Left hindlimb (tissue), 1 donor: ENCODE measurements around the gene RHCE.
"Not testable (repeated sequence)": the region's sequence is repeated elsewhere in the genome, so short reads cannot be mapped to it uniquely, and the experiment has no call there.

Source experiments
- DNase-seq: peaks from one replicate; pipeline ENCODE4 v3.0.0-alpha.2; 2018

Gene RHCE

DNA sequence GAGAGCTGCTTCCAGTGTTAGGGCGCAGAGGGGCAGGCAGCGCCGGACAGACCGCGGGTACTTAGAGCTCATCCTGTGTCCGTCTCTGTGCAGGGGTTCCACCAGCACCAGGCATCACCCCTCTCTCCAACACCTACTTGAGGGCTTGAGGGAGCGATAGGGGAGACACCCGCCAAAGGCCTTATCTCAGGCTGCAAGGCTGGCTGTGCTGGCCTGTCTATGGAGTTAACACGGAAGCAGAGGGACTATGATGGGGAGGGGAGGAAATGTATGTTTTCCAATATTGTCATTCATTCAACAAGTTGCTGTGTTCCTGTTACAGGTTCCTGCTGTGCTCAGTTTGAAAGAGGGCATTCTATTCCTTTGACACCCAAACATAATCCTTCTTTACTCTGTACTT is at the start of gene RHCE:
RHCE (minus strand) TSS at position 111 of the 400 bp plus-strand sequence; CDS start at position 72, 39 bp downstream.
- DNase-seq, result not testable (repeated sequence)

DNA sequence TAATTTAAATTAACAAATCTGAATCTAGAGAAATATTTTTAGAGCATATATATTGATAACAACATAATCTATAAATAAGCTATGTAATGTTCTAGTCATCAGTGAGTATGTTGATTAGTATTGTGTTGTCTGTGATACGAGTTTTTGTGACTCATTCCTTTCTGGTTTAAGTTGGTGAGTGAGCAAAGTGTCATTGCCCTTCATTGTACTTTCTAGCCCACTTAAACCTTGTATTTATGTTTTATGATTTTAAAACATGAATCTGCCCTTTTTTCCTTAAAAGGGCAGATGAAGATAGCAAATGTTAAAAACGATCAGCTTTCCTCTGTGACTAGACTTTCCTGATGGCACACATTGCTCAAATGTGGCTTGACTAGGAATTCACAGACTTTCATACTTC is 48.6 kb upstream of the RHCE start:
- DNase-seq, result no peak

DNA sequence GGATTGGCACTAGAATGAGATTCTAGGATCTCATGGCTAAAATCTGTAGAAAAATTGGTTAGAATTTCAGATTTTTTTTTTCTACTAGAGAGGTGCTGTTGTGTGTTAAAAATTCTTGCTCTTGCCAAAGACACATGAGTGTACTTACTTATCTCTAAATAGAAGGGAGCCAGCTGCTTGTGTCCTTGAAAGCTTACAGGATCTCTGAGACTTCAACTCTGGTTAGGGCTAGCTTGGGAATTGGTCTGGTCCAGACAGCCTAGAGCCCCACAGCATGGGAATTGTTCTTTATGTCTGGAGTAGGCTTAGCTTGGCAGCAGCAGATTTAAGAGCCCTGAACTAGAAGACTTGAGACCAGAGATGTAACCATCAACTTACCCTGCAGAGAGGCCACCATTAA is 47.4 kb upstream of the RHCE start:
- DNase-seq, result no peak

DNA sequence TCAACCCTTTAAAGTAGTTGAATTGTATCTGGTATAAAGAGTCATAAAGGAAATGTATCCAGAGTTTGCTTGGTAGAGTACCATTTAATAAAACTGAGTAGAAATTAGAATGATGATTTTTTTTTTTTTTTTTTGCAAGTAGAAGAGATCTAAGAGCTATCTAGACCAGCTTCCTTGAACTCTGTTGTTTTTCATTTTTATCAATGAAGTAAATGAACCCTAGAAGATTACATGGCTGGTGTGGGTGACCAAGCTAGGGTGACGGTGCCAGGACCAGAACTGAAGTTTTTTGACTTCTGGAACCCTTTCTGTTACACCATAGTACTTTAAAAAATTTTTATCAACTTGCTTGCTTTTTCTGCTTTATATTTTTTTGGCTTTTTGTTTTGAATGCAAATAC is 47.0 kb upstream of the RHCE start:
- no peak for DNase-seq

DNA sequence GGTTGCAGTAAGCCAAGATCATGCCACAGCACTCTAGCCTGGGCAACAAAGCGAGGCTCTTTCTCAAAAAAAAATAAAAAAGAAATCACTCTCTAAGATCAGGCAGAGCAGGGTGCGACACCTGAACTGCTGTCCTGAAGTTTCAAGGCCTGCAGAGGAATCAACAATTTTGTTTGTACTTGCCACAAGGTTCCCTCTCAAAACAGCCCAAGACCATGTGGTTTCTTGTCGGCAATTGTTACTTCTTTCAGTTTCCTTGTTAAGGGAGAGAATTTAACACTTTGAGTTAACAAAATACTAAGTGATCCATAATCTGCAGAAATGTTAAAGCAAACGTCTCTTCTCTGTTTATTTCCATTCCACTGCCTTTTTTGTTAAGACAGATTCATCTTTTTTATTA is 46.6 kb upstream of the RHCE start:
- no peak for DNase-seq

DNA sequence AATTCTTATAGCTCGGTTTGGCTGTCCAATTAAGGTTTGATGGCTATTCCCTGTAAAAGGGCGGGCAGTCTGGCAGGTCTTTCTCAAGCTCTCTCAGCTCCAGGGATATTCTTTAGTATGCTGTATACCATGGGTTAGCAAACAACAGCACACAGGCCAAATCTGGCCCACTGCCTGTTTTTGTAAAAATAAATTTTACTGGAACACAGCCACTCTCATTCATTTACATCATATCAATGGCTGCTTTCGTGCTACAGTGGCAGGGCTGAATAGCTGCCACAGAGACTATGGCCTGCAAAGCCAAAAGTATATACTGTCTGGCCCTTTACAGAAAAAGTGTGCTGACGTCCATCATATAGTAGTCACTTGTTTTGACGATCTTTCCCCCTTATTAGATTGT is 42.1 kb upstream of the RHCE start:
- no peak for DNase-seq

DNA sequence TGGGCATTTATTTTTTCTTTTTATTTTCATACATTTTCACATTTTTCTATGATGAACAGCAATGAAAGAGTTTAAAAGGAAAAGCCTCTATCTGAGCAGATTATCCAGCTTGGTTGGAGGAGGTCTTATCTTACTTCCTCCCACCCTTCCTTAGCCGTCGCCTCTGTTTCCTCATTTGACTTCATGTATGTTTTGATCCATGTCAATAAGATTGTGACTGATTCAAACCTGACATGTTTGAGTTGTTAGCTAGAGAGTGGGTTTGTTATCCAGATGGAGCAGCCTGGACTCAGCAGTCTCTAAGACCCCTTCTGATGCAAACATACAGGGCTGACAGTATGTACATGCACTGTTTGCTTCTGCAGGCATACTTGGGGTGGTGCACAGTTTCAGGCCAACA is 41.2 kb upstream of the RHCE start:
- no peak for DNase-seq

DNA sequence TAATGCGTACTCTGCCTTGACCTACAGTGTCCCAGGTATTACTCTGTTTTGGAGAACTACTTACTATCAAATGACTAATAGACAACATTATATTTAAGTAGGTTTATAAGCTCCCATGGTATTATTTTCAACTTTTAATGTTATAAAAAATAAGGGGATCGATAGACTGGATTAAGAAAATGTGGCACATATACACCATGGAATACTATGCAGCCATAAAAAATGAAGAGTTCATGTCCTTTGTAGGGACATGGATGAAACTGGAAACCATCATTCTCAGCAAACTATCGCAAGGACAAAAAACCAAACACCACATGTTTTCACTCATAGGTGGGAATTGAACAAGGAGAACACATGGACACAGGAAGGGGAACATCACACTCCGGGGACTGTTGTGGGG is 40.2 kb upstream of the RHCE start:
- not testable (repeated sequence) for DNase-seq

DNA sequence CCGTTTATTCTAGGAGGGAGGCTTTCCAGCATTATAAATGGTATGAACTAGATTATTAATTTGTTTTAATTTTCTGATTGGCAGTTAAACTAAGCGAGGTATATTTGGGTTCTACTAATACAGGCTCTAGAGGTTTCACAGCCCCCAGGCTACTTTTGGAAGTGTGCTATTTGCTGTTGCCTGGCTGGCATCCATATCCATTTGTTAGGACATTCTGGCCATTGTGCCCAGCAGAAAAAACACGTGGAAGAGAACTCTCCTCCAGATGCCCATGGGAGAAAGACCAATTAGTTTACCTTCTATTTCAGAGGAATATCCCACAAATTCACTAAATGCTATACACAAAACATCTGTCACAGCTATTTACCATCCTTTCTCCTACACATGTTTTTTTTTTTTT is 39.4 kb upstream of the RHCE start:
- DNase-seq, result no peak

DNA sequence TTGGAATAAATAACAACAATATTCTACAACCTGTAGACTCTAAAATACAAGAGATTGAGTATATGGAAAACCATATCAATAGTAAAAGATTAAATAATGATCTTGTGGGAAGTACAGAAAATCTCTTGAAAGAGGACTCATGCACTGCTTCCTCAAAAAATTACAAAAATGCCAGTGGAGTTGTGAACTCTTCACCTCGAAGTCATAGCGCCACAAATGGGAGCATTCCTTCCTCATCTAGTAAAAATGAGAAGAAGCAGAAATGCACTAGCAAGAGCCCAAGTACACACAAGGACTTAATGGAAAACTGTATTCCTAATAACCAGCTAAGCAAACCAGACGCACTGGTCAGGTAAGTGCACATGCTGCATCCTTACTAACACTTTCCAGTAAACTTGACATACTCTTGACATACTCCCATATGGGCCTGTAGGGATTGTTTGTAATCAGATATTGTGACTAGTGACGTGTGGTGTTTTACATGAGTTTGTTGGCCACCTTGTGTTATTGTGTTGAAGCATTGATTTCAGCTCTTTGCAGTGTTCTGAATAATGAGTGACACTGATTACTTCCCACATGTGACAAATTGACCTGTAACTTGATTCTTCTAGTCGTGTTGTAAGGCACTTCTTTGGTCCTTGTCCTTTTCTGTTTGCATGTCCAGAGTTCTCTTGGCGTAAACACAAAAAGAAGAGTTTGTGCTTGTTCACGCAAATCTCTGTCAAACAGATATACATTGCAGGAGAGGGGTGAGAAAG is 38.1 kb upstream of the RHCE start:
- no peak for DNase-seq

DNA sequence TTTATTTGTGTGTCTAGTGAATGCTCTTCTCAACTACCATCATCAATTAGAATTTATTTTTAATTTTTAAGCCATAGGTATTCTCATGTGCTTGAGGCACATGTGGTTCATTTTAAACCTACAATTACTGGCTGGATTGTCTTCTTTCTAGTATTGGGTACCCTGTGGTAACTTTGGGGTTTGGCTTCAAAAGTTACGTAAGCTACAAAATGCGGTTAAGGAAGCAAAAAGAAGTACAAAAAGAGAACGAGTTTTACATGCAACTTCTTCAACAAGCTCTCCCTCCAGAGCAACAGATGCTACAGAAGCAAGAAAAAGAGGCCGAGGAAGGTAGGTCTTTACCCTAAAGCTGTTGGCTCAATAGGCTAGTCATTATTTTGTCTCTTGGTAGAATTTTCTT is 35.9 kb upstream of the RHCE start:
- DNase-seq, result no peak

DNA sequence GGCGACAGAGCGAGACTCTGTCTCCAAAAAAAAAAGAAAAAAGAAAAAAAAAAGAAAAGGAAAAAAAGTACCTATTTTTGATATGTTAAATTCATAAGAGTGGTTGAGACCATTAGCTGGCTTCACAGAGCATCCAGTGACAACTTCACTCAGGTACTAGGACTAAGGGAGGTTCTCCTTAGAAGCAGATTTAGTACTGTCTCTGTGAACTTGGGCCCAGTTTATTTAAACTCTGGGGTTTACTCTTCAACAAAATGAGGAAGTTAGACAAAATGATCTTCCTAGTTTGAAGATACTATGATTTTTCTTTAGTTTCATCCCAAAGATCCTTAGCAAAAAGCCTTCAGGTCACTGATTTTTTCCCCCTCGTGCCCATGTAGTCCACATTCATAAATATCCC is 31.3 kb upstream of the RHCE start:
- DNase-seq, result no peak

DNA sequence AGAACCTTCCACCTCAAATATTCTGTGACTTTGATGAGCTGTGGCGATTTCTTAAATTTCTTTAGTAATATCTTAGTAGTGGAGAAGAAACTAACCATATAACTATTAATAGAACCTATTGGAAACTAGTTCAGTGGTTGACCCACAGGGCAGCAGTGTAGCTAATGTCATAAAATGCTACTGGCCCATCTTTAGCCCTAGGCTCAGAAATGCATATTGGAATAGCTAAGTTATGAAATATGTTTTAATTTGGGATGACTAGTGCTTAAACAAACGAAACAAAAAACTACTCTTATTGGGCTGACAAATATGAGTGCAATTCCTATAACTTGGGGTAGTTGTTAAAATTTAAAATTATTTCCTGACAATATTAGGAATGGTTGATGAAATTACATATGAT is 30.3 kb upstream of the RHCE start:
- no peak for DNase-seq

DNA sequence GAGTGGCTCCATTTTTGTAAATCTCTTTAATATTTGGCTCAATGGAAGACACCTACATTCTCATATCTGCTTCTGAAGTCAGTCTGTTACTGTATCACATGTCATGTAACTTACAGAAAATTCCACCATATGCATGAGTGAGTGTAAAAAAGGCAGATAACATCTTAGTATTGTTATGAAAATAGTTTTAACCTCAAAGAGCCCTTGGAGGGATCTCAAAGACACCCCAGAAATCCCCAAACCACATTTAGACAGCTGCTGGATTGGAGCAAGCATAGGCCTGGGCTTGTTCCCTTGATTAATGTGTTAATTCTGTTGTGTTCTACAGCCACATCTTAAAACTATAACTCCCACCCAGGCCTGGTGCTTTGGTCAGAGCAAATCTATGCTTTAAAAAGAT is 26.9 kb upstream of the RHCE start:
- no peak for DNase-seq

DNA sequence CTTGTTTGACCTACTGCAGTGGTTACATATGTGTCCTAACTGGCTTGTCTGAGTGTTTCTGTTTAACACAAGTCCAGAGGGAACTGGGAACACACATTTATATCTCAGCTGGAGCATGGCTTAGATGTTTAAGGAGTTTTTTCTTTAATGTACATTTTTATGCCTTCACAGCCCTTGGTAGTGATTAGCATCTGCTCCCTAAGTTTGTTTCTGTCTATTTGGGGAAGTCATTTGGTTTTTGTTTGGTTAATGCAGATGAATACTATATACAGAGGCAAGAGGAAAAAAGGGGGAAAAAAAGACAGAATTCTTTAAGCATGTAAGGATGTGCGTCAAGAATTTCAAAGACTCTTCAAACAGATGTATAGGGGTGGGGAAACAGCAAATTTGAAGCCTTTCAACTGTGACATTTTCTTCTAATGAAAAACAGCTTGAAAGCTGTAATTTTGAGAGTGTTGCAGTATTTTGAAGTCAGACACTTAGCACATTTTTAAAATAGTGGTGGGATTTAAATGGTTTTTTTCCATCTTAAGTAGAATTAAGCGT is 25.4 kb upstream of the RHCE start:
- DNase-seq, result no peak

DNA sequence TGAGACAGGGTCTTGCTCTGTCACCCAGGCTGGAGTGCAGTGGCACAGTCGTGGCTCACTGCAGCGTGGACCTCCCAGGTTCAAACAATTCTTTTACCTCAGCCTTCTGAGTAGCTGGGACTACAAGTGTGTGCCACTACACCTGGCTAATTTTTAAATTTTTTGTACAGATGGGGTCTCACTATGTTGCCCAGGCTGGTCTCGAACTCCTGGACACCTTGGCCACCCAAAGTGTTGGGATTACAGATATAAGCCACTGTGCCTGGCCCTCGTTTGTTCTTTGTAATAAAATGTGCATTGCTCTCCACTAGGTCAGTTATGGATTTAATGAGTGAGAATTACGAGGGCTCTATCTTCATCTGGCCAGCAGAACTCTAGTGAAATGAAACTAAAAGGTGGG is 24.0 kb upstream of the RHCE start:
- DNase-seq, result not testable (repeated sequence)

DNA sequence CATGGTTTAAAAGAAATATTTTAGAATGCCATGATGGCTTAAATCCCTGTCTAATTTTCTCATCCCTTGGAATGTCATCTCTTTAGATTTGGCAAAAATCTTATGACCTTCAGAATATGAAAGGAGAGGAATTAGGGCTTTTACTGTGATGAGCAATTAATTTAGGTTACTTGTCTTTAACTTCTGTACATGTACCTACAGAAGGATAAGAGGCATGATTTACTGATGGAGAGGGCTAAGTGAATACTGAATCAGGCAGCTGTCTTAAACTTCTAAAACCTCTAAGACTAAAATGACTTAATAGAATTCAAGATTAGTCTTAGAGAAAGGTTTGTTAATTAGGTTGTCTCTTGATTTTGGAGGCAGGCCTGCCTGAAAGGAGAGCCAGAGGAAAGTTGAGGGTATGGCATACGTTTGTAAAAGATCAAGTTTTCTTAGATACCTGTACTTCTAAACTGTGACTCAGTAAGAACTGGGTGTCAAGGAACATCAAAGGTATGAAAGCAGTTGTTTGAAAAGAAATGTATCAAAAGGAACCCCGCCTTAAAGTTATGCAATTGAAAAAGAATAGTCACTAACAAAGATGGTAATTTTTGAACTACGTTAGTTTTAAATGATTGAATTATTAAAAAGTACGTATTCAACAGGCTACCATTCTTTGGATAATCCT is 22.5 kb upstream of the RHCE start:
- no peak for DNase-seq

DNA sequence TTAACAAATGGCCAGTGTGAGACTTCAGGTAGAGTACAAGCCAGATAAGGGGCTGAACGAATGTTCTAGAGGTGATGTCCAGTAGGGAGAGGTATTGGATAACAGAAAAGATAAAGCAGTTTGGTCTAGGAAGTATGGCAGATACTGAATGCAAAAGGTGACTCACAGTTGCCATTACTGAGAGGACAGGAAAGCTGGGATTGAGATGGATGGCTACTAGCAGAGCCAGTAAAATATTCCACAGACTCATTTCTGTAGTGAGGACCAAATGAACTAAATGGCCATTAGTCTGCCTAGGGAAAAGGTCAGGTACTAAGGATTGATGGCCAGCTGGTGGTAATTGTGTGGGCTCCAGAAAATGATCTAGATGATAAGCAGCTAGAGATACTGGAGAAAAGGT is 21.6 kb upstream of the RHCE start:
- no peak for DNase-seq

DNA sequence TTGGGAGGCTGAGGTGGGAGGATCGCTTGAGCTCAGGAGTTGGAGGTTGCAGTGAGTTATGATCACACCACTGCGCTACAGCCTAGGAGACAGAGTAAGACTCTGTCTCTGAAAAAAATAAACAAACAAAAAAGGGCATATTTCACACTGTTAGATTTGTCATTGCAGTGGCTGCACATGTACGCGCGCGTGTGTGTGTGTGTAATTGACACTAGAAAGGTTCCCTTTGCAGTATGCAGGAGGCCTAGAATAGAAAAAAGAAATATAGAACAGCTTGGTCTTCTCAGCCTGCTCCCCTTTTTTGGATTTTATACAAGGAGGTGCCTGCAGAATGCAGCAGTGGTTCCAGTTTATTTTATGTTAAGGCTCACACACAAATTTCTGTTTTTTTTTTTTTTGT is 18.7 kb upstream of the RHCE start:
- DNase-seq, result no peak

DNA sequence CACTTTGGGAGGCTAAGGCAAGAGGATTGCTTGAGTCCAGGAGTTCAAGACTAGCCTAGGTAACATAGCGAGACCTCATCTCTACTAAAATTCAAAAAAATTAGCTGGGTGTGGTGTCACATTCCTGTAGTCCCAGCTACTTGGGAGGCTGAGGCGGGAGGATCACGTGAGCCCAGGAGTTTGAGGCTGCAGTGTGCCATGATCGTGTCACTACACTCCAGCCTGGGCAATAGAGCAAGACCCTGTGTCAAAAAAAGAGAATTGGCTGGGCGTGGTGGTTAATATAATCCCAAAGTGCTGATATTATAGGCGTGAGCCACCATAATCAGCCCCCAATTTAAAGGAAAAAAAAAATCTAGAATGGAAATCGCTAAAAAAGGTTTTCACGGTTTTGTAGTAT is 17.0 kb upstream of the RHCE start:
- no peak for DNase-seq

DNA sequence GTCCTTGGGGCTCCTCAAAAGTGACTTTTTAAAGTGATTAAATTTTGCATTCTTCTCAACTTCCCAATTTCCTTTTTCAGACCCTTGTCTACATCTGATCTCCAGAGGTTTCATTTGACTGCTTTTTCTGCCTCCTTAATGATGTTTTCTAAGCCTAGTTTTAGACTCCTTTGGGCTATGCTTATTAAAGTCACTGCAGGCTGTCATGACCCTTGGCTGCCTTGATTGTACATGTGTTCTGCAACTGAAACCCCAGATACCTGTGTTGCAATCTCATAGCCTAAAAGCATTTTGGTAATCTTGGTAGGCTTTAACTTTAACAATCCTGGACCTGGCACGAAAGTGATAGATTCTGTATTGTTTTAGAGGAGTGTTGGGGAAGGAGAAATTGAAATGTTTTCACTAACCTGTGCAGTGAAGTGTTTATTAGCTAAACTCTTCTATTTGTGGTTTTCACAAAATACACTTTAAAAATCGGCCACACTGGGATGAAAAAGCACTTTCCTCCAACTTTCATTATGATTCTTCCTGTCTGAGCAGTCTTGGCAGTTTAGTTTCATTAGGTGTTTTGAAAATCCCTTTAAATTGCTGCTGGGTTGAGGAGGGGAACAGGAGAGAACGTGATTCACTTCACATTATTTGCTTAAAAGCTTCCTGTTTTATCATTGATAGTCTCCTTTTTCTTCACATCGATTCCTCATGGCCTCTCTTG is 14.9 kb upstream of the RHCE start:
- DNase-seq, result no peak

DNA sequence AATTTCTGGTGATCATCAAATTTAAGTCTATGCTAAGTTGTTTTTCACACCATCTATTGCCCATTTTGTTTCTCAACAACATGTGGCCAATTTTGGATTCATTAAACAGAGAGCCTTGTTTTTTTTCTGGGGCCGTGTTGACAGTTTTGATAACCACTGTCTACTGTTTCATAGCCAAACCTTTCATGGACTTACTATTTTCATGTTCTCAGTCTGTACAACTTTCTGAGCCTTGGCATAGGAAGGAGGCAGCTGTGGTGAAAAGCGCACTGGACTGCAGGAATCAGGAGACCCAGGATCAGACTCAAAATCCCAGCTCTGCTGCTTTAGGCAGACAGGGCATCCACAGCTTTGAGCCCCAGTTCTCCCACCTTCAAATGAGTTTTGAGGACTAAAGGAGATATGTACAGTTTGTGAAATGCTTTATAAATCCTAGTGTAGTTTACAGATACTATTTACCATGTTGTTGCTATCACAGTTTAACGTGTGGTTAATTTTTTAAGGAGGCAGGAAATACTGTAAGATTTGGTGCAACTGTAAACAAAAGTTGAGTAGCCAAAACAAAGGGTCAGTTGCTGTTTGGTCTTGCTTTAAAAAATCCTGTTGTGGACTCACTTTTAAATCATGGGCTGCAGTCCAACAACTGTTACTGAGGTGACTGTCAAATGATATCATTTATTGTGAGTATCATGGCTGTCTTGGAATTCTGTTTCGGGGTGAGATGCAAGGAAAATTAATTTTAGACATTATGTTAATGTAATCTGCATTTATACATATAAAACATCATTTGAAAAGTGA is 13.0 kb upstream of the RHCE start:
- no peak for DNase-seq
